H1 (cell line): ENCODE results near the gene KCNC2. TPM values are rescaled to one million over a fixed set of nuclear protein-coding genes. Genes with fewer than 3 reads are reported as not detected.

Experiments
- CTCF ChIA-PET: fragments of 300-600 bp; sonication (Branson Sonifier 250); formaldehyde crosslinking; loops from one replicate; lab custom pipeline; 2021; ENCODE audit not compliant: partially characterized antibody; lab: Charles Lee
- POLR2A ChIA-PET: fragments of 300-600 bp; sonication (Branson Sonifier 250); formaldehyde crosslinking; loops from one replicate; lab custom pipeline; 2021; ENCODE audit warnings: inconsistent platforms; ENCODE audit not compliant: partially characterized antibody; lab: Charles Lee
- DNase-seq, 2 experiments: peaks; one replicate each; pipeline versions ENCODE4 v3.0.0 to v3.0.0-alpha.2; 2010 to 2022; ENCODE audit warnings: low spot score in 2 of 2, low read depth in 1 of 2, mixed read lengths in 1 of 2
- FAIRE-seq: peaks from 2 replicates; lab custom pipeline; 2011; peaks lifted over from hg19 to GRCh38; lab: Jason Lieb, UNC
- H2AFZ ChIP-seq: 2 replicates; pipeline ENCODE4 v1.8.1; 2012; ENCODE audit warnings: low read length, inconsistent platforms
- H2AK5ac ChIP-seq: 2 replicates; pipeline ENCODE4 v1.6.1; 2013; ENCODE audit warnings: low read depth, low read length
- H2BK120ac ChIP-seq: replicated peaks from 2 replicates; pipeline ENCODE3; 2013; ENCODE audit warnings: low read depth, low read length, inconsistent platforms
- H2BK12ac ChIP-seq: 2 replicates; pipeline ENCODE4 v1.6.1; 2013; ENCODE audit warnings: low read depth, low read length
- H2BK15ac ChIP-seq: 2 replicates; pipeline ENCODE4 v1.6.1; 2013; ENCODE audit warnings: low read length
- H2BK20ac ChIP-seq: 2 replicates; pipeline ENCODE4 v1.6.1; 2013; ENCODE audit warnings: low read length
- H2BK5ac ChIP-seq: 2 replicates; pipeline ENCODE4 v1.6.1; 2013; ENCODE audit warnings: low read depth, low read length
- H3K14ac ChIP-seq: 2 replicates; pipeline ENCODE4 v1.6.1; 2013; ENCODE audit warnings: inconsistent platforms; ENCODE audit not compliant: insufficient read length
- H3K18ac ChIP-seq: 2 replicates; pipeline ENCODE4 v1.6.1; 2013; ENCODE audit warnings: low read length; ENCODE audit errors: extremely low read depth
- H3K23ac ChIP-seq: 2 replicates; pipeline ENCODE4 v1.6.1; 2013; ENCODE audit warnings: inconsistent platforms; ENCODE audit not compliant: insufficient read length
- H3K23me2 ChIP-seq: 2 replicates; pipeline ENCODE4 v1.6.1; 2013; ENCODE audit warnings: low read depth, low read length
- H3K27ac ChIP-seq: 2 replicates; pipeline ENCODE4 v1.6.1; 2011; ENCODE audit warnings: low read depth, low read length, inconsistent platforms
- H3K27me3 ChIP-seq, 4 experiments: replicated peaks in 1 of 4; 1 replicate in 1 of 4; 2 replicates in 3 of 4; pipeline versions ENCODE4 v1.6.1 to v1.8.1; 2011 to 2013; ENCODE audit warnings: low read length in 3 of 4, mild to moderate bottlenecking in 3 of 4, inconsistent platforms in 2 of 4, mixed read lengths in 2 of 4, moderate library complexity in 1 of 4; ENCODE audit not compliant: control insufficient read depth in 3 of 4, insufficient read depth in 3 of 4; ENCODE audit errors: extremely low read depth in 1 of 4
- H3K36me3 ChIP-seq, 4 experiments: 2 replicates each; pipeline versions ENCODE4 v1.6.1 to v1.8.1; 2011 to 2013; ENCODE audit warnings: mild to moderate bottlenecking in 4 of 4, low read length in 3 of 4, moderate library complexity in 2 of 4, control low read depth in 1 of 4, inconsistent platforms in 1 of 4; ENCODE audit not compliant: insufficient read depth in 4 of 4, control insufficient read depth in 2 of 4
- H3K4ac ChIP-seq: replicated peaks from 2 replicates; pipeline ENCODE3; 2013; ENCODE audit warnings: low read length, low read depth, mixed read lengths, inconsistent platforms; ENCODE audit not compliant: insufficient read length
- H3K4me1 ChIP-seq, 4 experiments: replicated peaks in 1 of 4; 1 replicate in 1 of 4; 2 replicates in 3 of 4; pipeline versions ENCODE4 v1.6.1 to v1.8.1; 2011 to 2013; ENCODE audit warnings: low read length in 3 of 4, inconsistent platforms in 2 of 4, mixed read lengths in 1 of 4; ENCODE audit not compliant: insufficient read depth in 4 of 4, control insufficient read depth in 3 of 4
- H3K4me2 ChIP-seq, 2 experiments: 2 replicates each; pipeline versions ENCODE4 v1.6.1 to v1.8.1; 2011 to 2013; ENCODE audit warnings: low read depth in 2 of 2, low read length in 2 of 2, control low read depth in 1 of 2, inconsistent platforms in 1 of 2, mild to moderate bottlenecking in 1 of 2; ENCODE audit not compliant: insufficient read depth in 1 of 2
- H3K4me3 ChIP-seq, 4 experiments: fragments of 200-600, 300-600 bp in 1 of 4; sonication (generic), shearing (Covaris generic), sonication (Bioruptor Twin) in 1 of 4; 2 replicates each; pipeline versions ENCODE4 v1.5.1 to v1.8.1; 2011 to 2016; ENCODE audit warnings: low read length in 4 of 4, low read depth in 3 of 4, control low read depth in 2 of 4, inconsistent platforms in 2 of 4, mild to moderate bottlenecking in 2 of 4, mixed read lengths in 1 of 4, moderate library complexity in 1 of 4; ENCODE audit not compliant: insufficient read depth in 2 of 4; ENCODE audit errors: extremely low read depth in 1 of 4
- H3K56ac ChIP-seq: replicated peaks from 2 replicates; pipeline ENCODE3; 2013; ENCODE audit warnings: low read depth, mild to moderate bottlenecking, mixed read lengths, low read length, inconsistent platforms; ENCODE audit not compliant: insufficient read length
- H3K79me1 ChIP-seq: 2 replicates; pipeline ENCODE4 v1.6.1; 2013; ENCODE audit warnings: low read depth, low read length, control low read depth
- H3K79me2 ChIP-seq, 2 experiments: 2 replicates each; pipeline versions ENCODE4 v1.6.1 to v1.8.1; 2012 to 2013; ENCODE audit warnings: low read length in 2 of 2, mild to moderate bottlenecking in 2 of 2, inconsistent platforms in 1 of 2; ENCODE audit not compliant: insufficient read depth in 2 of 2, control insufficient read depth in 1 of 2
- H3K9ac ChIP-seq, 4 experiments: replicated peaks in 1 of 4; 1 replicate in 1 of 4; 2 replicates in 3 of 4; pipeline versions ENCODE4 v1.6.1 to v1.8.1; 2011 to 2013; ENCODE audit warnings: low read depth in 3 of 4, low read length in 3 of 4, control low read depth in 2 of 4, mild to moderate bottlenecking in 2 of 4, moderate library complexity in 2 of 4, inconsistent platforms in 1 of 4; ENCODE audit errors: extremely low read depth in 1 of 4
- H3K9me3 ChIP-seq, 2 experiments: 2 replicates each; pipeline versions ENCODE4 v1.6.1 to v1.8.1; 2012 to 2013; ENCODE audit warnings: mild to moderate bottlenecking in 2 of 2, moderate library complexity in 2 of 2, control low read depth in 1 of 2, inconsistent platforms in 1 of 2, low read depth in 1 of 2, low read length in 1 of 2, mixed read lengths in 1 of 2; ENCODE audit not compliant: insufficient read depth in 2 of 2
- H4K20me1 ChIP-seq, 2 experiments: replicated peaks in 1 of 2; 2 replicates each; pipeline versions ENCODE3 to v1.8.1; 2011 to 2013; ENCODE audit warnings: inconsistent platforms in 2 of 2, low read length in 2 of 2, mild to moderate bottlenecking in 1 of 2; ENCODE audit not compliant: insufficient read depth in 2 of 2, control insufficient read depth in 1 of 2
- H4K5ac ChIP-seq: 2 replicates; pipeline ENCODE4 v1.6.1; 2013; ENCODE audit warnings: low read length, low read depth, mixed read lengths, inconsistent platforms; ENCODE audit not compliant: insufficient read length
- H4K8ac ChIP-seq: 2 replicates; pipeline ENCODE4 v1.8.0; 2013; ENCODE audit warnings: mild to moderate bottlenecking, moderate library complexity, low read length, inconsistent platforms; ENCODE audit not compliant: insufficient read depth; ENCODE audit errors: extremely low read depth
- H4K91ac ChIP-seq: replicated peaks from 2 replicates; pipeline ENCODE3; 2013; ENCODE audit warnings: low read length, mixed read lengths, inconsistent platforms; ENCODE audit not compliant: insufficient read length
- BCL11A ChIP-seq, 2 experiments: IDR thresholded peaks; one replicate each; pipeline ENCODE4 v1.6.1; 2011; ENCODE audit warnings: low read depth in 2 of 2, low read length in 2 of 2, mild to moderate bottlenecking in 2 of 2
- CBX5 ChIP-seq: fragments of 300-800, 300-1000 bp; sonication (generic); IDR thresholded peaks from 2 replicates; pipeline ENCODE4 v1.7.1; 2016; ENCODE audit warnings: antibody characterized with exemption, low read length, low read depth
- CEBPB ChIP-seq: IDR thresholded peaks from 2 replicates; pipeline ENCODE4 v1.6.1; 2012; ENCODE audit warnings: low read depth, low read length
- KDM1A ChIP-seq: fragments of 200-600, 300-600 bp; sonication (generic); IDR thresholded peaks from 2 replicates; pipeline ENCODE4 v1.7.1; 2016; ENCODE audit warnings: mild to moderate bottlenecking, low read length, borderline replicate concordance
- POLR2A ChIP-seq, 2 experiments: IDR thresholded peaks; 1 replicate in 1 of 2; 2 replicates in 1 of 2; pipeline ENCODE4 v1.6.1; 2011; ENCODE audit warnings: low read depth in 2 of 2, low read length in 2 of 2, mild to moderate bottlenecking in 2 of 2; ENCODE audit errors: control extremely low read depth in 1 of 2
- POLR2AphosphoS5 ChIP-seq: IDR thresholded peaks from 2 replicates; pipeline ENCODE4 v1.6.1; 2011; ENCODE audit warnings: low read depth, low read length
- RFX5 ChIP-seq: IDR thresholded peaks from 2 replicates; pipeline ENCODE4 v1.6.1; 2011; ENCODE audit warnings: low read depth, low read length, improper control_type of control experiment, borderline replicate concordance
- SP1 ChIP-seq: IDR thresholded peaks from 2 replicates; pipeline ENCODE4 v1.6.1; 2011; ENCODE audit warnings: low read depth, low read length
- SP4 ChIP-seq: IDR thresholded peaks from 2 replicates; pipeline ENCODE4 v1.6.1; 2012; ENCODE audit warnings: low read length, inconsistent platforms
- TCF12 ChIP-seq: IDR thresholded peaks from 2 replicates; pipeline ENCODE4 v1.6.1; 2011; ENCODE audit warnings: low read depth, mild to moderate bottlenecking, low read length
- WGBS, 2 experiments: shearing (Covaris generic) in 1 of 2; methylation state at CpG; one replicate each; pipeline versions ENCODE4 v1.1.6 to v1.1.7; 2013 to 2015; ENCODE audit warnings: low lambda C conversion rate in 2 of 2, mixed read lengths in 2 of 2, inconsistent platforms in 1 of 2, low coverage in 1 of 2, missing lambda C conversion rate in 1 of 2; ENCODE audit not compliant: insufficient replicate concordance in 2 of 2, insufficient coverage in 1 of 2, insufficient read length in 1 of 2; ENCODE audit errors: extremely low coverage in 1 of 2, missing lambda C conversion rate in 1 of 2; 5-methylcytosine and 5-hydroxymethylcytosine counted together
- polyA plus RNA-seq, 7 experiments: library from polyadenylated mRNA; depleted of rRNA in 3 of 7; stranded (reverse) in 5 of 7; unstranded in 2 of 7; fragments of >200 nt in 5 of 7; fragments of 200-250 nt in 2 of 7; gene quantifications; 1 replicate in 5 of 7; 2 replicates in 1 of 7; 4 replicates in 1 of 7; pipeline versions ENCODE4 v1.2.1 to v1.2.3, GENCODE V29; 2011 to 2013; ENCODE audit warnings: missing spikeins in 2 of 7, mixed read lengths in 2 of 7
- total RNA-seq: library from RNA; stranded (reverse); fragmentation: NEBNext Ultra II Directional; extraction: Animal tissue kit (Norgen Biotek cat#: 25700); gene quantifications from 2 replicates; pipeline ENCODE4 v1.2.1, GENCODE V29; 2021

The KCNC2 gene
- total and polyA plus RNA-seq, 2 of the 8 experiments (the other 6 are each of a cell fraction or from before 2014, with no cell fraction given): 0.03 TPM; not detected in 1

GRCh38 chr12:75000120-75000519 lies 209.5 kb downstream of the KCNC2 start:
- H2AK5ac ChIP-seq: no peak overlapping the region
- no peak overlapping the region for H2BK5ac ChIP-seq
- CTCF ChIA-PET: interaction anchor here (0.7 to 1.0 kb wide), 2 partner anchors 10 to 500 kb away, joined by 3 to 5 read pairs; no protein-coding TSS in a partner anchor
- H2AFZ ChIP-seq: no peak overlapping the region
- no peak overlapping the region for H2BK120ac ChIP-seq
- H3K4me2 ChIP-seq: no peak overlapping the region
- no peak overlapping the region for H2BK20ac ChIP-seq
- no peak overlapping the region for H3K4ac ChIP-seq
- no peaks in the 10 kb centered on the region for H4K20me1 ChIP-seq
- no peaks in the 10 kb centered on the region for H3K27me3 ChIP-seq
- WGBS, 2 experiments: 89% methylated on average over 2 of the region's 2 CpGs; no CpG with 5 or more reads in 1 of the 2 experiments
- no peak overlapping the region for H3K23ac ChIP-seq
- no peaks in the 10 kb centered on the region for H3K23me2 ChIP-seq
- H3K56ac ChIP-seq: no peak overlapping the region
- no peaks in the 10 kb centered on the region for H3K79me1 ChIP-seq
- FAIRE-seq (no peak), DNase-seq (no peak)
- H3K18ac ChIP-seq: no peak overlapping the region
- H3K14ac ChIP-seq: no peak overlapping the region
- no peaks in the 10 kb centered on the region for H3K9me3 ChIP-seq
- no peak overlapping the region for H2BK15ac ChIP-seq
- no peaks in the 10 kb centered on the region for H3K79me2 ChIP-seq
- no peaks in the 10 kb centered on the region for H3K36me3 ChIP-seq
- no peak overlapping the region for H3K4me3 ChIP-seq
- H2BK12ac ChIP-seq: no peak overlapping the region
- H3K4me1 ChIP-seq: no peaks in the 10 kb centered on the region
- no peak overlapping the region for H3K27ac ChIP-seq
- no peak overlapping the region for H4K5ac ChIP-seq
- no peak overlapping the region for H3K9ac ChIP-seq
- no peak overlapping the region for H4K8ac ChIP-seq
- POLR2A ChIA-PET: no interaction called here
- H4K91ac ChIP-seq: no peak overlapping the region
- no peak for TF ChIP-seq SP4
- no peak for TF ChIP-seq KDM1A
- no peak for TF ChIP-seq POLR2A (IDR thresholded peaks at IDR 0.05; ENCODE audit: control extremely low read depth in 1 of 2, low read depth in 2 of 2, low read length in 2 of 2)
- TF ChIP-seq CEBPB: no peak
- TF ChIP-seq CBX5: no peak
- no peak for TF ChIP-seq RFX5
- TF ChIP-seq BCL11A (IDR thresholded peaks at IDR 0.05; ENCODE audit: low read depth in 2 of 2, low read length in 2 of 2): no peak
- no peak for TF ChIP-seq SP1
- no peak for TF ChIP-seq TCF12
- TF ChIP-seq POLR2AphosphoS5: no peak
